CD8-positive, alpha-beta memory T cell (primary cell): ENCODE results near the gene ATP13A3. TPM values are rescaled to one million over a fixed set of nuclear protein-coding genes. Genes with fewer than 3 reads are reported as not detected.
"Not testable (repeated sequence)": the region's sequence is repeated elsewhere in the genome, so short reads cannot be mapped to it uniquely, and the experiment has no call there.

Experiments
- CTCF ChIA-PET: fragments of 350-600 bp; sonication (Branson Sonifier 250); formaldehyde crosslinking; loops from one replicate; lab custom pipeline; 2021; ENCODE audit warnings: antibody characterized with exemption; lab: Charles Lee
- POLR2A ChIA-PET: fragments of 350-600 bp; sonication (Branson Sonifier 250); formaldehyde crosslinking; loops from one replicate; lab custom pipeline; 2021; ENCODE audit warnings: antibody characterized with exemption; lab: Charles Lee
- DNase-seq, 5 donors: peaks; one replicate each; pipeline versions ENCODE4 v3.0.0 to v3.0.0-alpha.2; 2020 to 2022; ENCODE audit warnings: mixed read lengths in 1 of 5
- H3K27ac ChIP-seq: one replicate; pipeline ENCODE4 v1.7.0; 2013; ENCODE audit warnings: low read depth, mild to moderate bottlenecking, low read length, moderate library complexity
- H3K27me3 ChIP-seq: 2 replicates; pipeline ENCODE4 v1.7.0; 2013; ENCODE audit warnings: low read length, mild to moderate bottlenecking; ENCODE audit not compliant: insufficient read depth, poor library complexity, severe bottlenecking
- H3K36me3 ChIP-seq: 2 replicates; pipeline ENCODE4 v1.7.0; 2013; ENCODE audit warnings: mild to moderate bottlenecking, low read length, moderate library complexity; ENCODE audit not compliant: insufficient read depth
- H3K4me1 ChIP-seq: 2 replicates; pipeline ENCODE4 v1.7.0; 2013; ENCODE audit warnings: mild to moderate bottlenecking, low read length, moderate library complexity; ENCODE audit not compliant: insufficient read depth
- H3K4me3 ChIP-seq: 2 replicates; pipeline ENCODE4 v1.7.0; 2013; ENCODE audit warnings: mild to moderate bottlenecking, low read length
- H3K9me3 ChIP-seq: 2 replicates; pipeline ENCODE4 v1.7.0; 2013; ENCODE audit warnings: mild to moderate bottlenecking, low read length
- H3K27ac Mint-ChIP-seq, 8 donors: one replicate each; pipeline ENCODE4 v1.8.0; 2020 to 2021; ENCODE audit warnings: mixed read lengths in 8 of 8, mild to moderate bottlenecking in 6 of 8, inconsistent platforms in 3 of 8, moderate library complexity in 3 of 8
- H3K27me3 Mint-ChIP-seq, 2 donors: one replicate each; pipeline ENCODE4 v1.8.0; 2020 to 2021; ENCODE audit warnings: mixed read lengths in 2 of 2, mild to moderate bottlenecking in 1 of 2, moderate library complexity in 1 of 2
- H3K36me3 Mint-ChIP-seq, 3 donors: one replicate each; pipeline ENCODE4 v1.8.0; 2020 to 2021; ENCODE audit warnings: mixed read lengths in 3 of 3, inconsistent platforms in 1 of 3, mild to moderate bottlenecking in 1 of 3
- H3K4me1 Mint-ChIP-seq, 3 donors: one replicate each; pipeline ENCODE4 v1.8.0; 2020 to 2021; ENCODE audit warnings: mixed read lengths in 3 of 3, inconsistent platforms in 1 of 3, mild to moderate bottlenecking in 1 of 3
- H3K4me3 Mint-ChIP-seq, 7 donors: one replicate each; pipeline ENCODE4 v1.8.0; 2020 to 2021; ENCODE audit warnings: mixed read lengths in 7 of 7, mild to moderate bottlenecking in 6 of 7, moderate library complexity in 4 of 7, inconsistent platforms in 2 of 7
- H3K9me3 Mint-ChIP-seq, 5 donors: one replicate each; pipeline ENCODE4 v1.8.0; 2020 to 2022; ENCODE audit warnings: mixed read lengths in 5 of 5, mild to moderate bottlenecking in 3 of 5, moderate library complexity in 2 of 5, inconsistent platforms in 1 of 5
- polyA plus RNA-seq: library from polyadenylated mRNA; unstranded; fragments of 300-500 nt; fragmentation: Illumina TruSeq; gene quantifications from one replicate; pipeline ENCODE4 v1.2.3, GENCODE V29; 2021
- total RNA-seq, 2 experiments: library from RNA; stranded (reverse); gene quantifications; one replicate each; pipeline ENCODE4 v1.2.3, GENCODE V29; 2021

ATP13A3 gene
- total and polyA plus RNA-seq, 3 experiments from 2014 or later, result 10.5 to 165 (median 144) TPM

DNA sequence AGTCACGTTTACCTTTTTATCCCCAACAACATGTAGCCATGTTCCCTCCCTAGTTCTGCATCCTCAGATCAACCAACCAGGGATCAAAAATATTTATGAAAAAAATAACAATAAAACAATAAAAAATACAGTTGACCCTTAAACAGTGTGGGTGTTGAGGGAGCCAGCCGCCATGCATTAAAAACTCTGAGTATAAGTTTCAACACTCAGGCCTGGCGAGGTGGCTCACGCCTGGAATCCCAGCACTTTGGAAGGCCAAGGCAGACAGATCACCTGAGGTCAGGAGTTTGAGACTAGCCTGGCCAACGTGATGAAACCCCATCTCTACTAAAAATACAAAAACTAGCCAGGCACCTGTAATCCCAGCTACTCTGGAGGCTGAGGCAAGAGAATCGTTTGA is 12.7 kb upstream of the ATP13A3 start:
- CTCF ChIA-PET, result interaction anchor here (1.0 kb wide), 1 partner anchor 11 kb away, joined by 4 read pairs; no protein-coding TSS in a partner anchor
- H3K36me3 Mint-ChIP-seq, DNase-seq, H3K9me3 ChIP-seq, H3K4me3 Mint-ChIP-seq, H3K4me3 ChIP-seq, H3K27me3 ChIP-seq, H3K27ac Mint-ChIP-seq, H3K27ac ChIP-seq, POLR2A ChIA-PET, H3K4me1 Mint-ChIP-seq, H3K27me3 Mint-ChIP-seq, H3K36me3 ChIP-seq, H3K9me3 Mint-ChIP-seq, H3K4me1 ChIP-seq: not testable (repeated sequence)

DNA sequence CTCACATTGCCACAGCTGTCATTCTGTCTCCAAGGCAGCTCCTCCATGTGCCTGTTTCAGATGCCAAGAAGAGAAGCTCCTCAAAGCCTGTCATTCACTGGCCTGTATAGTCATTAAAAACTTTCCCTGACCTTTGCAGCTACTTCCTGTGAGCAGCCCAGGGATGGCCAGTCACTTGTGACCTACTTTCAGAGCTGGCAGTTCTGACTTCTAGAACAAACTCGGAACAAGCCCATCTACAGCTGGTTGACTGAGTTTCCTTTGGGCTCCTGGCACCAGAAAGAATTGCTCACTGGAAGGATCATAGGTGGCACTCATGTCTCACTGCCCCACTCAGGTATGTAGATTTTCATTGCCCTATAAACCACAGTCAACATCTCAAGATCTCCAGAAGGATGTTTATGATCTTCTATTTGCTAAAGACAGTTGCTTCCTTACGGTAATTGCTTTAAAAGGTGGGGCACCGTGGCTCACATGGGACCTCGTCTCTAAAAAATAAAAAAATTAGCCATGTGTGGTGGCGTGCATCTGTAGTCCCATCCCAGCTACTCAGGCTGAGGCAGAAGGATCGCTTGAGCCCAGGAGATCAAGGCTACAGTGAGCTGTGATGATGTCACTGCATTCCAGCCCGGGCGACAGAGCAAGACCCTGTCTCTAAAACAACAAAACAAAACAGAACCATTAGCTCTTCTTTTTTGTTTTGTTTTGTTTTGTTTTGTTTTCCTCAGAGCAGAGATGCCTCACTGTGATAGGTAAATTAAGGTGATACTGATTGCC is 11.2 kb upstream of the ATP13A3 start:
- Histone ChIP-seq H3K4me1 (peaks cover 5% of the 10 kb centered on the region), H3K9me3 (no peaks in the 10 kb centered on the region), H3K36me3 (no peaks in the 10 kb centered on the region), H3K27ac (no peak overlapping the region), H3K4me3 (no peak overlapping the region), H3K27me3 (no peaks in the 10 kb centered on the region)
- DNase-seq, result no peak
- ChIA-PET POLR2A (interaction anchor here (0.7 kb wide), 1 partner anchor 271 kb away, joined by 4 read pairs; no protein-coding TSS in a partner anchor), CTCF (interaction anchor here (1.4 to 1.5 kb wide), 2 partner anchors 12 to 26 kb away, joined by 3 to 5 read pairs; no protein-coding TSS in a partner anchor)
- no peak overlapping the region for H3K27ac Mint-ChIP-seq
- H3K27me3 Mint-ChIP-seq, result no peaks in the 10 kb centered on the region
- H3K4me1 Mint-ChIP-seq, result peaks cover 0 to 9% (median 8%) of the 10 kb centered on the region in 3 donors
- H3K4me3 Mint-ChIP-seq, result no peak overlapping the region
- peaks cover 0 to 5% (median 0%) of the 10 kb centered on the region in 3 donors for H3K36me3 Mint-ChIP-seq
- no peaks in the 10 kb centered on the region for H3K9me3 Mint-ChIP-seq

GRCh38 chr3:194496217-194496919 is 9.6 kb upstream of the ATP13A3 start:
- peak overlapping the region in 1 of 8 donors; percentile 85 for H3K27ac Mint-ChIP-seq
- Histone ChIP-seq H3K27ac (no peak overlapping the region), H3K9me3 (no peaks in the 10 kb centered on the region), H3K4me3 (no peak overlapping the region), H3K4me1 (peaks cover 5% of the 10 kb centered on the region), H3K27me3 (no peaks in the 10 kb centered on the region), H3K36me3 (no peaks in the 10 kb centered on the region)
- H3K9me3 Mint-ChIP-seq, result no peaks in the 10 kb centered on the region
- H3K4me3 Mint-ChIP-seq, result no peak overlapping the region
- ChIA-PET POLR2A (no interaction called here), CTCF (interaction anchor here (1.5 kb wide), 1 partner anchor 11 kb away, joined by 3 read pairs; no protein-coding TSS in a partner anchor)
- H3K27me3 Mint-ChIP-seq, result no peaks in the 10 kb centered on the region
- no peak for DNase-seq
- peaks cover 0 to 9% (median 8%) of the 10 kb centered on the region in 3 donors for H3K4me1 Mint-ChIP-seq
- peaks cover 0 to 5% (median 0%) of the 10 kb centered on the region in 3 donors for H3K36me3 Mint-ChIP-seq

DNA sequence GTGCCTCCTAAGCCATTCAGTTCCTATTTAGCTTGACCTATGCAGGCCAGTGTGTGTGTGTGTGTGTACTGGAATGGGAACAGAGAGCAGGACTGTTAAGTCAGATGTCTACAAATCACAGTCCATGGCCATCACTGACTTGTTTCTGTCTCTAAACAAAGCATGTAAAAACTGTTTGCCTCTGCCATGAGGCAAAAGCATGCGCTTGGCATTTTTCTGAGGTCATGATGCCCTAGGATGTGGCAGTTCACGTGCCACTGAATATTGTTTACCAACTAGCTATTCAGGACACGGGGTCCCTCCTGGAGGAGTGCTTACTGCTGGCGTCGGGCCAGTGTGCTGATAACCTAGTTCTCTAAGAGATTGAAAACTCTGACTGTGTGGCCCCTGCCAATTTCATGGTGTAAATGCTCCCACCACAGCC is 8.2 kb upstream of the ATP13A3 start:
- Mint-ChIP-seq H3K4me3 (no peak overlapping the region), H3K9me3 (no peaks in the 10 kb centered on the region), H3K36me3 (peaks cover 0 to 4% (median 0%) of the 10 kb centered on the region in 3 donors), H3K27ac (no peak overlapping the region), H3K4me1 (peaks cover 0 to 15% (median 8%) of the 10 kb centered on the region in 3 donors), H3K27me3 (no peaks in the 10 kb centered on the region)
- Histone ChIP-seq H3K27ac (no peak overlapping the region), H3K4me3 (no peak overlapping the region), H3K9me3 (no peaks in the 10 kb centered on the region), H3K4me1 (peaks cover 5% of the 10 kb centered on the region), H3K27me3 (no peaks in the 10 kb centered on the region), H3K36me3 (no peaks in the 10 kb centered on the region)
- POLR2A ChIA-PET, result no interaction called here
- CTCF ChIA-PET, result no interaction called here
- DNase-seq, result no peak

GRCh38 chr3:194493995-194494927 is 7.5 kb upstream of the ATP13A3 start:
- H3K27me3 Mint-ChIP-seq, H3K27ac ChIP-seq, DNase-seq, H3K4me3 Mint-ChIP-seq, H3K4me3 ChIP-seq, H3K9me3 ChIP-seq, H3K27me3 ChIP-seq, H3K27ac Mint-ChIP-seq, H3K9me3 Mint-ChIP-seq, POLR2A ChIA-PET, H3K36me3 ChIP-seq, H3K4me1 ChIP-seq, H3K36me3 Mint-ChIP-seq: not testable (repeated sequence)
- CTCF ChIA-PET, result interaction anchor here (1.3 kb wide), 1 partner anchor 15 kb away, joined by 3 read pairs; no protein-coding TSS in a partner anchor
- peaks cover 0 to 17% (median 8%) of the 10 kb centered on the region in 3 donors for H3K4me1 Mint-ChIP-seq

DNA sequence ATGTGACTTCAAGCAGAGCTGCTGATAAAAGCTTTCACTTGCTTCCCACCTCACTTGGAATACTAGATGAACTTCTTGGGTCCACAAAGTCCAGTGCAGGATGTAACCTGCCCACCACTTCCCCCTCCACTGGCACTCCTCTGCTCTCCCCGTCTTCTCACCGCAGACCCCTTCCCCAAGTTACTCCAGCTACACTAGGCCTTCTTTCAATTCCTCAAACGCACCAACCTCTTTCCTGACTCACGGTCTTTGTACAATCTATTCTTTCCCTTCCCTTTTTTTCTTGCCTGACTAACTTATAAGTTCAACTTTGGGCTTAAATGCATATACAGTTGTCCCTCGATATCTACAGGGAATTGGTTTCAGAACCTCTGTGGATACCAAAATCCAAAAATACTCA is 5.2 kb upstream of the ATP13A3 start:
- H3K4me1 ChIP-seq, result peaks cover 16% of the 10 kb centered on the region
- Mint-ChIP-seq H3K36me3 (peaks cover 0 to 7% (median 4%) of the 10 kb centered on the region in 3 donors), H3K27me3 (peaks cover 0 to 1% of the 10 kb centered on the region in 2 donors), H3K9me3 (no peaks in the 10 kb centered on the region), H3K4me1 (peaks cover 16 to 36% (median 28%) of the 10 kb centered on the region in 3 donors), H3K27ac (no peak overlapping the region), H3K4me3 (peak overlapping the region in 2 of 7 donors; percentile 3 to 22)
- no peak overlapping the region for H3K27ac ChIP-seq
- H3K27me3 ChIP-seq, result no peaks in the 10 kb centered on the region
- POLR2A ChIA-PET, result no interaction called here
- no peak overlapping the region for H3K4me3 ChIP-seq
- H3K9me3 ChIP-seq, result no peaks in the 10 kb centered on the region
- CTCF ChIA-PET, result no interaction called here
- no peak for DNase-seq
- no peaks in the 10 kb centered on the region for H3K36me3 ChIP-seq

- peak overlapping the region in 4 of 8 donors; percentile 37 to 52 (median 42) for H3K27ac Mint-ChIP-seq
Observed at GRCh38 chr3:194489736-194490612, 3.2 kb upstream of the ATP13A3 start.

More at GRCh38 chr3:194489736-194490612, 3.2 kb upstream of the ATP13A3 start:
- H3K27me3 ChIP-seq, result no peaks in the 10 kb centered on the region
- no peak overlapping the region for H3K27ac ChIP-seq
- Mint-ChIP-seq H3K4me3 (peak overlapping the region in 2 of 7 donors; percentile 5 to 41), H3K27me3 (peaks cover 0 to 1% of the 10 kb centered on the region in 2 donors), H3K9me3 (no peaks in the 10 kb centered on the region), H3K4me1 (peaks cover 25 to 39% (median 32%) of the 10 kb centered on the region in 3 donors), H3K36me3 (peaks cover 0 to 16% (median 4%) of the 10 kb centered on the region in 3 donors)
- H3K36me3 ChIP-seq, result no peaks in the 10 kb centered on the region
- ChIA-PET POLR2A (no interaction called here), CTCF (no interaction called here)
- H3K9me3 ChIP-seq, result no peaks in the 10 kb centered on the region
- H3K4me1 ChIP-seq, result peaks cover 19% of the 10 kb centered on the region
- DNase-seq, result no peak
- H3K4me3 ChIP-seq, result no peak overlapping the region
